ENCODE data around the gene EIF3J. TPM values are rescaled to one million over a fixed set of nuclear protein-coding genes. Genes with fewer than 3 reads are reported as not detected.

Gene EIF3J
- total and polyA plus RNA-seq, 2 of the 4 experiments (the other 2 are of a cell fraction) = 51.6 to 59.9 TPM

DNA sequence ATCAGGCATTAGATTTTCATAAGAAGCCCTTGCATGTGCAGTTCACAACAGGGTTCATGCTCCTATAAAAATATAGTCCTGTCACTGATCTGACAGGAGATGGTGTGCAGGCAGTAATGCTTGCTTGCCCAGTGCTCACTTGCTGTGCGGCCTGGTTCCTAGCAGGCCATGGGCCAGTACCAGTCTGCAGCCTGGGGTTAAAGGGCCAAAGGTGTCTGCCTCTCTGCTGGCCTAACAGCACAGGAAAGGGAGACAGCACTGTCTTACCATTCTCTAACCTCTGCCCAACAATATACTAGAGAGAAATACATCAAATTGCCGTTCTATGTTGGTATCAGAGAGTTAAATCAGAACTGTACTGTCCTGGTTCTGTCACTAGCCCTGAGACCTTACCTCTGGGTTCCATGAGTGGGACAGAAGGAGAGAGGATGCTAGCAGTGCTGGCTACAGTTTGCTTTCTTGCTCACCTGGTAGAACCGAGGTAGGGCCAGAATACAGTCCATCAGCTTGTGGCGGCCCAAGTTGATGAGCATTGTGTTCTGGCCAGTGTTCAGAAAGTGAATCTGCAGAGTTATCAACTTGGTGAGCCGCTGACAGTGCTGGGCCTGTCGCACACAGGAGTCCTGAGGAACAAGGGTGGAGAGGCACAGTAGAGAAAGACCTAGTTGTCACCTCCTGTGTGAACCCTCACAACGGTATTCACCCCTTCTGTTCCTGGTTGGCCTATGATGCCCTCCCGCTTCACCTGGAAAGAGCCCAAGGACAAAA lies 28.6 kb downstream of the EIF3J start:
- Histone ChIP-seq H2BK5ac (ENCODE audit: low read depth, low read length, poor library complexity, severe bottlenecking) (no peak overlapping the region), H3K79me1 (ENCODE audit: low read depth in 1 of 2, low read length in 2 of 2) (peaks cover 0 to 12% of the 10 kb centered on the region in 2 experiments; a peak in 1 of 4 replicates), H3K4me2 (ENCODE audit: low read depth, low read length) (no peak overlapping the region), H3K36me3 (ENCODE audit: control insufficient read depth, insufficient read depth, low read length) (peaks cover 62% of the 10 kb centered on the region), H2AK9ac (replicated peaks; ENCODE audit: low read depth, low read length, poor library complexity) (no peak overlapping the region), H4K91ac (ENCODE audit: insufficient read depth, low read depth, low read length) (no peak overlapping the region), H4K20me1 (ENCODE audit: insufficient read depth, low read length) (peaks cover 10% of the 10 kb centered on the region), H3K9me1 (ENCODE audit: insufficient read depth, low read length) (peaks cover 11% of the 10 kb centered on the region; the same call in 1 of the 2 replicates), H4K5ac (ENCODE audit: low read depth, low read length) (no peak overlapping the region), H3K9me3 (ENCODE audit: control insufficient read depth, insufficient read depth, low read length) (peaks cover 7% of the 10 kb centered on the region), H3K4me3 (ENCODE audit: insufficient read depth, low read depth, low read length) (no peak overlapping the region), H4K8ac (ENCODE audit: low read depth in 2 of 2, low read length in 2 of 2) (no peak overlapping the region), H3K14ac (replicated peaks; ENCODE audit: low read depth, low read length) (no peak overlapping the region), H2BK15ac (ENCODE audit: low read depth, low read length) (no peak overlapping the region), H3K4ac (ENCODE audit: low read depth, low read length) (no peak overlapping the region), H2BK20ac (ENCODE audit: low read depth, low read length) (no peak overlapping the region), H2BK120ac (ENCODE audit: low read depth, low read length) (no peak overlapping the region), H3K27me3 (ENCODE audit: control insufficient read depth, insufficient read depth, low read length) (no peaks in the 10 kb centered on the region), H3K23ac (ENCODE audit: low read depth, low read length) (no peak overlapping the region), H3K9ac (ENCODE audit: low read depth, low read length) (no peak overlapping the region), H3K27ac (ENCODE audit: insufficient read depth, low read length) (no peak overlapping the region), H2AFZ (replicated peaks; ENCODE audit: low read length, poor library complexity) (no peak overlapping the region), H3K18ac (ENCODE audit: low read depth, low read length) (no peak overlapping the region), H2AK5ac (ENCODE audit: low read depth, low read length) (no peak overlapping the region), H3K4me1 (ENCODE audit: control insufficient read depth, insufficient read depth, low read length) (peaks cover 3% of the 10 kb centered on the region), H3K56ac (ENCODE audit: extremely low read depth, insufficient read depth, low read length) (no peak overlapping the region)
- dilution Hi-C loops (cut with HindIII; ENCODE audit: low sequenced_read_pairs, unreplicated experiment) (no loop called here), intact Hi-C loops (cut with micrococcal nuclease) (no loop called here), in situ Hi-C loops (cut with MboI; ENCODE audit: low sequenced_read_pairs) (no loop called here)
- ChIA-PET CTCF (no interaction called here), POLR2A (ENCODE audit: unreplicated experiment) (no interaction called here)
- no TSS peak for BruUV-seq (replicated peaks)
- TF ChIP-seq BHLHE40 (IDR thresholded peaks at IDR 0.05; ENCODE audit: low read depth, low read length) = no peak
- TF ChIP-seq MAZ (IDR thresholded peaks at IDR 0.05; ENCODE audit: borderline replicate concordance, low read depth, low read length) = no peak
- no peak for TF ChIP-seq MXI1 (IDR thresholded peaks at IDR 0.05; ENCODE audit: borderline replicate concordance, low read depth, low read length)
- TF ChIP-seq CEBPB (IDR thresholded peaks at IDR 0.05; ENCODE audit: low read depth, low read length) = no peak
- TF ChIP-seq MAFK (IDR thresholded peaks at IDR 0.05; ENCODE audit: low read depth, low read length) = no peak
- TF ChIP-seq, protein P1, sequence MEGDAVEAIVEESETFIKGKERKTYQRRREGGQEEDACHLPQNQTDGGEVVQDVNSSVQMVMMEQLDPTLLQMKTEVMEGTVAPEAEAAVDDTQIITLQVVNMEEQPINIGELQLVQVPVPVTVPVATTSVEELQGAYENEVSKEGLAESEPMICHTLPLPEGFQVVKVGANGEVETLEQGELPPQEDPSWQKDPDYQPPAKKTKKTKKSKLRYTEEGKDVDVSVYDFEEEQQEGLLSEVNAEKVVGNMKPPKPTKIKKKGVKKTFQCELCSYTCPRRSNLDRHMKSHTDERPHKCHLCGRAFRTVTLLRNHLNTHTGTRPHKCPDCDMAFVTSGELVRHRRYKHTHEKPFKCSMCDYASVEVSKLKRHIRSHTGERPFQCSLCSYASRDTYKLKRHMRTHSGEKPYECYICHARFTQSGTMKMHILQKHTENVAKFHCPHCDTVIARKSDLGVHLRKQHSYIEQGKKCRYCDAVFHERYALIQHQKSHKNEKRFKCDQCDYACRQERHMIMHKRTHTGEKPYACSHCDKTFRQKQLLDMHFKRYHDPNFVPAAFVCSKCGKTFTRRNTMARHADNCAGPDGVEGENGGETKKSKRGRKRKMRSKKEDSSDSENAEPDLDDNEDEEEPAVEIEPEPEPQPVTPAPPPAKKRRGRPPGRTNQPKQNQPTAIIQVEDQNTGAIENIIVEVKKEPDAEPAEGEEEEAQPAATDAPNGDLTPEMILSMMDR (conservative IDR thresholded peaks at IDR 0.05; ENCODE audit: low read depth, low read length) = no peak
- TF ChIP-seq CHD1 (IDR thresholded peaks at IDR 0.05; ENCODE audit: low read depth, low read length) = no peak
- no peak for TF ChIP-seq POLR2A (IDR thresholded peaks at IDR 0.05; ENCODE audit: low read depth, low read length)
- no peak for TF ChIP-seq RFX5 (IDR thresholded peaks at IDR 0.05; ENCODE audit: low read depth, low read length)
- TF ChIP-seq, protein P2, sequence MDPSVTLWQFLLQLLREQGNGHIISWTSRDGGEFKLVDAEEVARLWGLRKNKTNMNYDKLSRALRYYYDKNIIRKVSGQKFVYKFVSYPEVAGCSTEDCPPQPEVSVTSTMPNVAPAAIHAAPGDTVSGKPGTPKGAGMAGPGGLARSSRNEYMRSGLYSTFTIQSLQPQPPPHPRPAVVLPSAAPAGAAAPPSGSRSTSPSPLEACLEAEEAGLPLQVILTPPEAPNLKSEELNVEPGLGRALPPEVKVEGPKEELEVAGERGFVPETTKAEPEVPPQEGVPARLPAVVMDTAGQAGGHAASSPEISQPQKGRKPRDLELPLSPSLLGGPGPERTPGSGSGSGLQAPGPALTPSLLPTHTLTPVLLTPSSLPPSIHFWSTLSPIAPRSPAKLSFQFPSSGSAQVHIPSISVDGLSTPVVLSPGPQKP (IDR thresholded peaks at IDR 0.05; ENCODE audit: borderline replicate concordance, low read depth, low read length) = no peak
- no peak for TF ChIP-seq RCOR1 (IDR thresholded peaks at IDR 0.05; ENCODE audit: insufficient replicate concordance, low read length)
- DNase-seq = no peak
- no peak for ATAC-seq (ENCODE audit: low read depth)
- 100% methylated on average over 2 of the region's 8 CpGs; no CpG with 5 or more reads in 1 of the 2 experiments for WGBS, 2 experiments (ENCODE audit: extremely low coverage in 2 of 2, insufficient read length in 1 of 2)
